Common myeloid progenitor, CD34-positive (primary cell): Measurements from ENCODE around the gene CEBPB.

ENCODE experiments used
- CTCF ChIA-PET: fragments of 350-600 bp; sonication (Branson Sonifier 250); formaldehyde crosslinking; loops from one replicate; lab custom pipeline; 2021; ENCODE audit warnings: antibody characterized with exemption; lab: Charles Lee
- POLR2A ChIA-PET: fragments of 350-600 bp; sonication (Branson Sonifier 250); formaldehyde crosslinking; loops from one replicate; lab custom pipeline; 2021; ENCODE audit warnings: antibody characterized with exemption; lab: Charles Lee
- DNase-seq, 3 donors: peaks; one replicate each; pipeline versions ENCODE4 v3.0.0 to v3.0.0-alpha.2; 2013
- H3K27ac ChIP-seq, 2 experiments: 1 replicate in 1 of 2; 2 replicates in 1 of 2; pipeline ENCODE4 v1.7.0; 2013; ENCODE audit warnings: inconsistent platforms in 2 of 2, low read length in 2 of 2, mild to moderate bottlenecking in 2 of 2, low read depth in 1 of 2, moderate library complexity in 1 of 2; ENCODE audit not compliant: severe bottlenecking in 2 of 2, insufficient read depth in 1 of 2, poor library complexity in 1 of 2
- H3K27me3 ChIP-seq, 5 experiments: replicated peaks in 2 of 5; 1 replicate in 3 of 5; 2 replicates in 2 of 5; pipeline versions ENCODE4 v1.6.1 to v1.7.0; 2013; ENCODE audit warnings: low read length in 4 of 5, mild to moderate bottlenecking in 2 of 5, moderate library complexity in 2 of 5, inconsistent platforms in 1 of 5; ENCODE audit not compliant: insufficient read depth in 5 of 5, control insufficient read depth in 4 of 5
- H3K36me3 ChIP-seq, 4 experiments: 1 replicate in 2 of 4; 2 replicates in 2 of 4; pipeline versions ENCODE4 v1.6.1 to v1.7.0; 2013; ENCODE audit warnings: low read length in 3 of 4, control low read depth in 1 of 4, mild to moderate bottlenecking in 1 of 4; ENCODE audit not compliant: control insufficient read depth in 4 of 4, insufficient read depth in 4 of 4
- H3K4me1 ChIP-seq, 4 experiments: 1 replicate in 3 of 4; 2 replicates in 1 of 4; pipeline versions ENCODE4 v1.6.1 to v1.7.1; 2013; ENCODE audit warnings: low read length in 3 of 4, mild to moderate bottlenecking in 3 of 4, control low read depth in 1 of 4, inconsistent platforms in 1 of 4, moderate library complexity in 1 of 4; ENCODE audit not compliant: control insufficient read depth in 4 of 4, insufficient read depth in 4 of 4; ENCODE audit errors: control extremely low read depth in 1 of 4
- H3K4me3 ChIP-seq, 7 experiments: 1 replicate in 4 of 7; 2 replicates in 3 of 7; pipeline versions ENCODE4 v1.5.1 to v1.7.0; 2013; ENCODE audit warnings: mild to moderate bottlenecking in 7 of 7, low read length in 6 of 7, moderate library complexity in 6 of 7, inconsistent platforms in 2 of 7, low read depth in 2 of 7, control low read depth in 1 of 7; ENCODE audit not compliant: insufficient read depth in 4 of 7, control insufficient read depth in 1 of 7; ENCODE audit errors: extremely low read depth in 1 of 7
- H3K9me3 ChIP-seq, 5 experiments: 1 replicate in 4 of 5; 2 replicates in 1 of 5; pipeline versions ENCODE4 v1.6.1 to v1.7.1; 2013; ENCODE audit warnings: low read length in 4 of 5, mild to moderate bottlenecking in 2 of 5, inconsistent platforms in 1 of 5, low read depth in 1 of 5, moderate library complexity in 1 of 5; ENCODE audit not compliant: control insufficient read depth in 4 of 5, insufficient read depth in 2 of 5; ENCODE audit errors: control extremely low read depth in 1 of 5
- WGBS: methylation state at CpG from one replicate; pipeline ENCODE4 v1.1.5; 2013; ENCODE audit not compliant: insufficient coverage; 5-methylcytosine and 5-hydroxymethylcytosine counted together

The CEBPB gene

DNA sequence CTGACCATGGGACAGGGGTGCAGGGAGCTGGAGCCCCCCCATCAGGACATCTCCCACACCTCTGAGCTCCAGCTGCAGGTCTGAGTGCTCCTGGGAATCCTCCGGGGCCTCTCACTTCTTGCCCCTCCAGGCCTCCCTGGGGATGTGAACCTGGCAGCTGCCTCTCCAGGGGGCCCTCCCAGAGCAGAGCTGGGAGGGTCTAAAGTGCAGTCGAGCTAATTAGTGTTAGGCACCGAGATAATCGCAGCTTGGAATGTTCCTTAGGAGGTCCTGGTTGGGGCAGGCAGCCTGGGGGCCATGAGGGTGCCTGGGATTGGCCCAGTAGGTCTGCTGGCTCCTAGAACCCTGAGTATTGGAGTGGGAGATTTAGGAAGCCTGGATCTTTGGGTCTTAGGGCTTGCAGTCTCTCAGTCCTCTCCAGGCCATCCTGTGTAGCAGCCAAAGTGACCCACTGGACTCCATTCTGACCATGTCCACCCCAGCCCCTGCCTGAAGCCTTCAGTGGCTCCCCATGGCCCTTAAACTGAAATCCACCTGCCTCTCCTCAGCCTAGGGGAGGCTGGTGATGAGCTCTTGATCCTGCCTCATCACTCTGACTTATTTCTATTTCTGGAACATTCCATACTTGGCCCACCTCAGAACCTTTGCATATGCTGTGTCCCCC, 26.0 kb downstream of the CEBPB start:
- POLR2A ChIA-PET, result no interaction called here
- no peaks in the 10 kb centered on the region for H3K9me3 ChIP-seq
- 96% methylated on average over 3 of the region's 4 CpGs for WGBS
- H3K27ac ChIP-seq, result no peak overlapping the region
- H3K36me3 ChIP-seq, result no peaks in the 10 kb centered on the region
- no peak for DNase-seq
- peaks cover 0 to 14% (median 10%) of the 10 kb centered on the region in 4 experiments for H3K4me1 ChIP-seq
- CTCF ChIA-PET, result interaction anchor here (0.7 to 1.3 kb wide), 2 partner anchors 11 to 409 kb away, joined by 3 to 4 read pairs; no protein-coding TSS in a partner anchor
- H3K4me3 ChIP-seq, result no peak overlapping the region
- no peaks in the 10 kb centered on the region for H3K27me3 ChIP-seq

DNA sequence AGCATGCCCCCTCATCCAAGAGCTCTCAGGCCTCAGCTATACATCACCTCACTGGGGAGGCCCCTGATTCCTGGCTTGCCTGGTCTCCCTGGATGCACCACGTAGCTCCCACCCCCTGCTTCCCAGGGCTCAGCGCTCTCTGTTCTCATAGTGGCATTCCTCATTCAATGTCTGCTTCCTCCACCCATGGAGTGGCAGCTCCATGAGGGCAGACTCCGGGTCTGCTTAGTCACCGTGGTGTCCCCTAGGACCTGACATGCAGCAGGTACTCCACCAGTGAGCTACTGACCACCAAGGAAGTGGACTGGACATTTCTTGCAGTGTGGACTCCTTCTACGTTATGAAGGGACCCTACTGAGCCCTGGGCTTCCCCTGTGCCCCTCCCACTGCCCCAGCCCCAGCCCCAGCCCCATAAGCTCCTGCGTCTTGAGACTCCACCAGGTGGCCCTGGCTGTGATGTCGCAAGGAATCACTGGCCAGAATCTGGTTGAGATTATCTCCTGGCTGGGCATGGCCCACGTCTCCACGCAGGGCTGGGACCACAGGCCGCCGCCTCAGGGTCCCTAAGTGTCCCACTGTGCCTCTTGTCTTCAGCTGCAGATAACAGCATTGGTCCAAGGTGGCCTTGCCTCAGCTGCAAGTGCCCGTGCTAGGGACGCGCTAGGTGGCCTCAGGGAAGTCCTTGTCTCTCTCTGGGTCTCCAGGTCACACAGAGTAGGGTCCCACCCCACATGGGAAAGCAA, 26.7 kb downstream of the CEBPB start:
- Histone ChIP-seq H3K4me1 (peaks cover 0 to 21% (median 10%) of the 10 kb centered on the region in 4 experiments), H3K27ac (no peak overlapping the region), H3K27me3 (no peaks in the 10 kb centered on the region), H3K4me3 (no peak overlapping the region), H3K36me3 (no peaks in the 10 kb centered on the region), H3K9me3 (no peaks in the 10 kb centered on the region)
- ChIA-PET CTCF (interaction anchor here (1.3 kb wide), 1 partner anchor 12 kb away, joined by 4 read pairs; no protein-coding TSS in a partner anchor), POLR2A (no interaction called here)
- no peak for DNase-seq
- 94% methylated on average over 11 of the region's 14 CpGs for WGBS

DNA sequence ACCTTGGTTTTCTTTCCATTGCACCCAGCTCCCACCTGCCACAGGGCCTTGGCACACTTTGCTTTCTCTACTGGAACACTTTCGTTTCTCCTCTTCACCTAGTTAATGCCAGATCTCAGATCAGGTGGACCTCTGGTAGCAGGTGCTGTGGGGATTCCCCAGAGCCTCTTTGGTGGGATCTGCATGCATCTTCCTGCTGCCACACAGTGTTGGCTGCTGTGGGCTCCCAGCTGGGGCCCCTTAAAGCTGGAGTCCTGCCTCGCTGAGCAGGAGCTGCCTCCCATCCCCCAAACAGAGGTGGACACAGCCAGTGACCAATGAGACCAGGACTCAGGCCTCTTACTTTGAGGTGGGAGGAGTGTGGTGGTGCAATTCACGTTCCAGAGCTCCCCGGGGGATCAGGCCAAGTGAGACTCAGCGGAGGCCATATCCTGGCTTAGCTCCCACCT, 28.4 kb downstream of the CEBPB start:
- Histone ChIP-seq H3K27me3 (no peaks in the 10 kb centered on the region), H3K36me3 (no peaks in the 10 kb centered on the region), H3K4me1 (peaks cover 0 to 22% (median 8%) of the 10 kb centered on the region in 4 experiments), H3K9me3 (peaks cover 0 to 3% (median 0%) of the 10 kb centered on the region in 5 experiments), H3K27ac (no peak overlapping the region), H3K4me3 (no peak overlapping the region)
- CTCF ChIA-PET, result interaction anchor here (1.0 to 1.5 kb wide), 4 partner anchors 12 to 21 kb away, joined by 3 to 4 read pairs (median 3); no protein-coding TSS in a partner anchor
- POLR2A ChIA-PET, result interaction anchor here (0.6 kb wide), 1 partner anchor 167 kb away, joined by 3 read pairs; no protein-coding TSS in a partner anchor
- WGBS, result 100% methylated on average over 3 of the region's 5 CpGs
- no peak for DNase-seq

DNA sequence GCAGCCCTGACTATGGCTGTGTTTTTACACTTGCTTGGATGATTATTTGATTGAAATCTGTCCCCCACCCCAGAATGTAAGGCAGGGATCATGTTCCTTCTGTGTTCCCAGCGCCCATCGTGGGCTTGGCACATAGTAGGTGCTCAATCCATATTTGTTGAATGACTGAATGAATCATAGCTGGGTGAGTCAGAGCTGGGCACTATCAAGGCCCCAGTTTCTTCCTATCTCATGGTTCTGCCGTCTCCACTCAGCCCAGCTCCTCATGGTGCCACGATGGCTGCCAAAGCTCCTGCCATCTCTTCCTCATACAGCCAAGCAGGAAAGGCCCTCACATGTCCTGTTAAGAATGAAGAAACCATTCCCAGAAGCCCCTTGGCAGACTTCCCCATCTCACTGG, 29.0 kb downstream of the CEBPB start:
- Histone ChIP-seq H3K27ac (no peak overlapping the region), H3K36me3 (no peaks in the 10 kb centered on the region), H3K27me3 (no peaks in the 10 kb centered on the region), H3K4me1 (peaks cover 0 to 22% (median 8%) of the 10 kb centered on the region in 4 experiments), H3K9me3 (peaks cover 0 to 3% (median 0%) of the 10 kb centered on the region in 5 experiments), H3K4me3 (no peak overlapping the region)
- WGBS, result 92% methylated on average over 2 of the region's 4 CpGs
- DNase-seq, result no peak
- ChIA-PET POLR2A (interaction anchor here (0.6 kb wide), 1 partner anchor 167 kb away, joined by 3 read pairs; no protein-coding TSS in a partner anchor), CTCF (interaction anchor here (1.0 to 1.5 kb wide), 4 partner anchors 11 to 20 kb away, joined by 3 to 4 read pairs (median 3); no protein-coding TSS in a partner anchor)

DNA sequence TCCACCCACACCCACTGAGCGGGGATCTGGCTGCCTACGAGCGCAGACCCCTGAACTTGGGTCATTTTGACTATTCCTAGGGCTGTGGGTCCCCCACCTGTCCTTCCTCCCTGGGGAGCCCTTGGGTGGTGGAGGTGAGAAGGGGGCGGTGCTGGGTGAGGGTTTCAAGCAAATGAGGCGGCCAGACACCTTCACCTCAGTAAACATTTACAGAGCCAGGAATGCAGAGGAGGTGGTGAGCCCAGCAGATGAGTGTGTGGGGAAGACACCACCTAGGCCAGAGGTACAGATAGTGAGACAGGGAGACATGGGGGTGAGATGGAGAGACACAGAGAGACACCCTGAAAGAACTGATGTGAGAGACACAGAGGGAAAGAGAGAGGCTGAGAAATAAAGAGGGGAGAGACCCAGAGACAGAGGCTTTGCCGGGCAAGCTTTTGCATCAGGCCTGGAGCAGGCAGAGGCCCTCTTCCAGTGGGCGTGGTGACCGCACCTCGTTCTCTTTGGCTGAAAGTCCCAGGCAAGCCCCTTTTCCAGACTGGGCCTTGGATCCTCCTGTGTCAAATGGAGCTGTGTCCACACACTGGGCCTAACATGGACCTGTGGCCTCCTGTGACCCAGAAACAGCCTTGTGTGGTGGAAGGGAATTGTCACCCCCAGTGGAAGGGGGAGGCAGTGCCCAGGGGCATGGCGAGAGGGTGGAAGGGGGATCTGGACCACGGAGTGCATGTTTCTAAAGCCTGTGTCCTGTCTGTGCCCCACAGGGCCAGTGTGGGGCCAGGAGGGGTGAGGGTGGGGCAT, 29.7 kb downstream of the CEBPB start:
- Histone ChIP-seq H3K27me3 (no peaks in the 10 kb centered on the region), H3K4me3 (no peak overlapping the region), H3K4me1 (peaks cover 0 to 15% (median 3%) of the 10 kb centered on the region in 4 experiments), H3K27ac (no peak overlapping the region), H3K9me3 (peaks cover 0 to 3% (median 0%) of the 10 kb centered on the region in 5 experiments), H3K36me3 (no peaks in the 10 kb centered on the region)
- 90% methylated on average over 7 of the region's 11 CpGs for WGBS
- ChIA-PET CTCF (interaction anchor here (1.5 kb wide), 1 partner anchor 19 kb away, joined by 3 read pairs; no protein-coding TSS in a partner anchor), POLR2A (no interaction called here)
- DNase-seq, result no peak

DNA sequence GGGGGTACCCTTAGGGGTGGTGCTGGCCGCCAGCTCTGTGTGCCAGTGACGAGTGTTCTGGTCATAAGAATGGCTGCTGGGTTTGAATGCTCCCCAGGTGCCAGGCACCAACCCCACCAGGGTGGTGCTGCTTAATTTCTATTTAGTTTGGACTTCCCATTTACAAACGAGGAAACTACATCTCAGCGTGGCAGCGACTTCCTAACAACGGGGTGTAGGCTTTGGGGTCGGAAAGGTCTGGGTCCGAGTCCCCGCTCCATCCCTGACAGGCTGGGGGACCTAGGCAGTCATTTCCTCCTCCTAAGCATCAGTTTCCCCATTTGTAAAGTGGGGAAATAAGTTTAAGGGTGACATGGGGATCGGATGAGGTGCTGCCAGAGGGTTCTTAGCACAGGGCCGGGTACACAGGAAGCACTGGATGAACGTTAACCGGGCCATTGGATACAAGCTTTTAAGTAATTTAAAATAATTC, 30.3 kb downstream of the CEBPB start:
- no peak overlapping the region for H3K27ac ChIP-seq
- 74% methylated on average over 9 of the region's 13 CpGs for WGBS
- no peaks in the 10 kb centered on the region for H3K36me3 ChIP-seq
- no peaks in the 10 kb centered on the region for H3K27me3 ChIP-seq
- H3K4me1 ChIP-seq, result peaks cover 0 to 12% (median 1%) of the 10 kb centered on the region in 4 experiments
- no peak for DNase-seq
- POLR2A ChIA-PET, result no interaction called here
- peaks cover 0 to 3% (median 0%) of the 10 kb centered on the region in 5 experiments for H3K9me3 ChIP-seq
- CTCF ChIA-PET, result interaction anchor here (0.6 to 1.4 kb wide), 2 partner anchors 10 to 18 kb away, joined by 3 to 4 read pairs; no protein-coding TSS in a partner anchor
- no peak overlapping the region for H3K4me3 ChIP-seq
